ENCODE results near the gene ZNF229.

GRCh38 chr19:44451687-44452086, 3.4 kb upstream of the ZNF229 start:
- TF ChIP-seq NFRKB (IDR thresholded peaks at IDR 0.05) (no peak), FOXK2 (IDR thresholded peaks at IDR 0.05) (no peak)
